Measurements from ENCODE around the gene B4GALNT3.

Gene B4GALNT3

DNA sequence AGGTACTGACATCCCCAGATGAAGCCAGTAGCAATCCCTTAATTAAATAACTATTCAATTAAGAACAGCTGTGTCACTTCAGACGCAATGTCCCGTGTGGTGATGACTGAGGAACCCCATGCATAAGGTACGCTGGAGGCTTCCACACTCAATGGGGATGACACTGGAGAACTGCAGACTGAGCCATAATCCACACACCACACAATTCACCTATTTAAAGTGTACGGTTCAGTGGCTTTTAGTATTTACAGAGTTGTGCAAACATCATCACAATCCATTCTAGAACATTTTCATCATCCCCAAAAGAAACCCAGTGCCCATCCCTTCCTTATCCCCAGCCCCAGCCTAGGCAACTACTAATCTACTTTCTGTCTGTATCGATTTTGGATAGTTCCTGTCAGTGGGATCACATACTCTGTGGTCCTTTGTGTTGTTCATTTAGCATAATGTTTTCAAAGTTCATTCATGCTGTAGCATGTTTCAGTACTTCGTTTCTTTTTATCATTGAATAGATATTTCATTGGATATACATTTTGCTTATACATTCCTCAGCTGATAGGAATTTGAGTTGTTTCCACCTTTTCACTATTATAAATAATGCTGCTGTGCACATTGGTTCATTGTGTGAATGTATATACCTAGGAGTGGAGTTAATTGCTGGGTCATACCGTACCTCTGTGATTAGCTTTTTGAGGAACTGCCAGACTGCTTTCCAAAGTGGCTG is 142.4 kb downstream of the B4GALNT3 start:
- no peak for DNase-seq

DNA sequence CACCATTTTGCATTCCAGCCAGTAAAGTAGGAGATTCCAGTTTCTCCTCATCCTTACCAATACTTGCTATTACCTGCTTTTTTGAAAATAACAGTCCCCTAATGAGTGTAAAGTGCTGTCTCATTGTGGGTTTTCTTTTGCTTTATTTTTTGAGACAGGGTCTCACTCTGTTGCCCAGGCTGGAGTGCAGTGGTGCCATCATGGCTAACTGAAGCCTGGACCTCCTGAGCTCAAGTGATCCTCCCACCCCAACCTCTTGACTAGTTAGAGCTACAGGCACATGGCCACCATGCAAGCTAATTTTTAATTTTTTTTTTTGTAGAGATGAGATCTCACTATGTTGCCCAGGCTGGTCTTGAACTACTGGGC is 142.9 kb downstream of the B4GALNT3 start:
- no peak for DNase-seq

DNA sequence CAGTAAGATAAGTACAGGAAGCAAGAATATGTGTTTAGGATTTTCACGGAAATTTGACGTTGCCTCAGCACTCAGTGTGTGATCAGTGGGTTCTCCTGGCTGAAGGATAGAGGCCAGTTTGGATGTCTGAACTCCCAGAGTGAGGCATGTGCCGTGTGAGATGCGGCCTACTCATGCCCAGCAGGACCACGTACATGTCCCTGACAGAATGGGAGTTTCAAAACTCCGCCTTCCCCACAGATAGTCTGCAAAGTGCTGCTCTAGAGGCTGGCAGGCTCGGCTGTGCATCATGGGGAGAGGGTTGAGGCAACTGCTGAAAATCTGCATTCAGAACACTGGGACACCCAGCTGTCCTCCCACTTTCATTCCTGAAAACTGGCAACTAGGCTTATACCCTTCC is 145.2 kb downstream of the B4GALNT3 start:
- DNase-seq, result no peak

DNA sequence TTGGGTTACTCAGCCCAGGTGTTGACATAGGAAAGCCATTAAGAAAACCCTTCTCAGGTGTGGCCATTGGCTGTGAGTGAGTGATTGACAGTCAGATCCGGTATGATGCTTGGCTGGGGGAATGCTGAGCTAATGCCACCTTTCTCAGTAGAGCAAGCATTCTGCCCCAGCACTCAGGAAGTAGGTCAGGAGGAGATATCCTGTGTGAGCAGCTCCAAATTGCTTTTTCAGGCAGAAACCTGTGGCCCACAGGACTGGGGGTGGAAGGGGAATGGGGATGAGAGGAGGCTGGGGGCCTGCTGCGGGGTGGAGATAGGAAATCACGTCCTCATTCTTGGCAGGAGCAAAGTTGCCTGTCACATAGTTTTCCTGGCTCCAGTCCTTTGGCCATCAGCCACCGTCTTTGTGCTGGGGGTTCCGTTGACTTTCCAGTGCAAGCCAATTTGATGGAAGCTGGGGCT is 147.8 kb downstream of the B4GALNT3 start:
- DNase-seq, result no peak

DNA sequence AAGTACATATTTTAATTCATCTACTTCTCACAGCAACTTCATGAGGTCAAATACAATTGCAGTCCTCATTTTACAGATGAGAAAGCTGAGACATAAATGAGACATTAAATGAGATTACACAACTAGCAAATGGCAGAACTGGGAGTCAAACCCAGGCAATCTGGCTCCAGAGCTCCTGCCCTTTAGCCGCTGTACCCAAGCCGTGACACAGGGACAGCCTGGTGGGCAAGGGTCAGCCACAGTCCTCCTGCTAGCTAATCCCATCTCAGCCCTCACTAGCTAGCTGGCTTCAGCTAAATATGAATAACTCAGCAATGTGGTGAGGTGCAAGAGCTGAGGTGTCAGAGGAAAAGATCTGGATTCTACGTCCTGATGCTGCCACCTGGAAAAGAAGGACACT is 148.7 kb downstream of the B4GALNT3 start:
- DNase-seq, result no peak

DNA sequence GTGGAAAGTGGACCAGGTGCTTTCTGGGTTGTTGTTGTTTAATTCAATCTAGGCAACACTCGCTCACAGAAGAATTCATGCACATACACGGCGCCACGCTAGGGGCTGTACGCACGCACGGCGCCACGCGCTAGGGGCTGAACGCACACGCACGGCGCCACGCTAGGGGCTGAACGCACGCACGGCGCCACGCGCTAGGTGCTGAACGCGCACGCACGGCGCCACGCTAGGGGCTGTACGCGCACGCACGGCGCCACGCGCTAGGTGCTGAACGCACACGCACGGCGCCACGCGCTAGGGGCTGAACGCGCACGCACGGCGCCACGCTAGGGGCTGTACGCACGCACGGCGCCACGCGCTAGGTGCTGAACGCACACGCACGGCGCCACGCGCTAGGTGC is 149.2 kb downstream of the B4GALNT3 start:
- DNase-seq, result no peak

DNA sequence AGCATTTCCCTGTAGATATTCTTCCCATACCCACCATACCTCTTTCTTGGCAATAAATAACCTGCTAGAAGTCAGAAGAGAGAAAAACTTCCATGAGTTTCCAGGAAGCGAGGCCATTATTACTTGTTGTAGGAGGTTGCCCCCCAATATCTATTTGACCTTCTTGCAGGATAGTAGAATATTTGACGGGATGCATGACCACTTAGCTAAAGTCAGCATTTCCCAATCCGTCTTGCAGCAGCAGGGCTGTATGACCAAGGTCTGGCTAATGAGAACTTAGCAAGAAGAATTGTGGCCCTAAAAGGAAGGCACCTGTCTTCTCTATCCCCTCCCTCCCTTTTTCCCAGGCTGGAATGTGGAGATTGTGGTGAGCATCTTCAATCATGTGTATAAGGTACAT is 152.0 kb downstream of the B4GALNT3 start:
- no peak for DNase-seq

DNA sequence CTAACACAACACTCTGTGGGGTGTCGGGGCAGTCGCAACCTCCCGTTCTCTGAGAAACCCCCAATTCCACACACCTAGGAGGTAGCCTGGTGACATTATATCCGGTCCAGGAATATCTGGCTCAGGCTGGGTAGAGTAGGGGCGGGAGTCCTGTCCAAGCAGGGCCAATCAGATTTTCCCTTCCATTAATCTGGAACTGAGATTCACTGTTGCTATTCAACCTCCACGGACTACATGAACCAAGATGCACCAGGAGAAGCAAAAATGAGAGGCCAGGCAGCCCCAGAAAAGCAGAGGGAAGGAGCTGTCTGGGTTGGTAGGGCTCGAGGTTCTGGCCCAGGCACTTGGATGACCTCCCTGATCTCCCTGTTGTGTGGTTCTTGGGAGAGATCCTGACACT is 152.6 kb downstream of the B4GALNT3 start:
- no peak for DNase-seq

DNA sequence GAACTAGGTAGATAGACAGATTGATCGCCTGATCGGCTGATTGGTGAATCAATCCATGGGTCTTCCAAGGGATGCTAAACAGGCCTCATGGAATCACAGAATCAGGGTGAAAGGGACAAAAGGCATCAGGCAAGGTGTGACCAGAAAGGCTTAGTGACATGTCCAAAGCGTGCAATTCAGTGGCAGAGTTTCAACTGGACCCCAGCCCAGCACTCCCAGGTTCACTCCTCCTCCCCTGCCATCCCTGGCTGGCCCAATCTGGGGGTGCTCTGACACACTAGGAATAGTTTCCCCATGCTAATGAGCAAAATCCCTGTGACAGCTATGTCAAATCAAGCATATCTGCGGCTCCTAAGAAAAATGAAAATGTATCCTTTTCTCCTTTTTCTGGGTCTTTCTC is 153.1 kb downstream of the B4GALNT3 start:
- no peak for DNase-seq

All from activated CD4-positive, alpha-beta T cell treated with anti-CD3 and anti-CD28 coated beads for 48 hours (primary cell).